ENCODE data around the gene SNTA1. TPM values are rescaled to one million over a fixed set of nuclear protein-coding genes. Genes with fewer than 3 reads are reported as not detected.

Gene SNTA1
- total RNA-seq, 1 experiment from 2014 or later = 9.9 TPM

DNA sequence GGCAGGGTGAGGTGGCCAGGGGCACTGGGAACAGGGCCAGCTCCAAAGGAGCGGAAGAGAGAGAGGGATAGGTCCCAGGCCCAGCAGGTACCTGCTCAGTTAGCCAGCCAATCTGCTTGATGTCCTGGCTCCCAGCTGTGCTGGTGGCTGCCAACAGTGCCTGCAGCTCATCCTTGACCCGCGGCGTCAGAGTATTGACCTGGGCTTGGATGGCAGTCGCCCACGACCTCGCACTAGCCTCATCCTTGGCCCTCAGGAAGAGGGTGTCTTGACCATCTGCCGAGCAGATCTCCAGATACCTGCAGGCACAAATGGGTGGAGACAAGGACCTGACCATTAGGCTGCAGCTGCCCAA, 31.1 kb downstream of the SNTA1 start:
- Histone ChIP-seq H3K4me2 (ENCODE audit: insufficient read depth, insufficient read length, low read length) (no peak overlapping the region), H2AK5ac (ENCODE audit: insufficient read length, low read length) (no peak overlapping the region), H3K27me3 (ENCODE audit: insufficient read depth, low read length) (no peaks in the 10 kb centered on the region), H3K79me1 (ENCODE audit: insufficient read depth, low read depth, low read length, poor library complexity, severe bottlenecking) (no peaks in the 10 kb centered on the region), H2BK20ac (ENCODE audit: low read depth, low read length, poor library complexity, severe bottlenecking) (no peak overlapping the region), H3K4me1 (ENCODE audit: insufficient read depth, low read length) (no peaks in the 10 kb centered on the region), H4K8ac (replicated peaks; ENCODE audit: insufficient read length, low read depth, low read length) (no peak overlapping the region), H3K23me2 (ENCODE audit: insufficient read length, low read depth, low read length, poor library complexity, severe bottlenecking) (no peaks in the 10 kb centered on the region), H3K27ac (ENCODE audit: insufficient read length, low read depth, low read length) (no peak overlapping the region), H3K23ac (ENCODE audit: insufficient read length, low read depth, low read length) (no peak overlapping the region), H3K56ac (ENCODE audit: insufficient read length, low read depth, low read length) (no peak overlapping the region), H3K4ac (ENCODE audit: low read depth, low read length) (no peak overlapping the region), H2BK15ac (ENCODE audit: low read depth, low read length) (no peak overlapping the region), H3T11ph (ENCODE audit: low read length) (no peak overlapping the region), H3K79me2 (ENCODE audit: insufficient read depth, low read length) (no peaks in the 10 kb centered on the region), H3K9ac (ENCODE audit: extremely low read depth, insufficient read length, low read length) (no peak overlapping the region), H3K14ac (ENCODE audit: insufficient read depth, low read length) (no peak overlapping the region), H2BK12ac (ENCODE audit: insufficient read length, low read depth, low read length) (no peak overlapping the region), H4K91ac (ENCODE audit: insufficient read length, low read depth, low read length) (no peak overlapping the region), H4K5ac (ENCODE audit: insufficient read length, low read depth, low read length) (no peak overlapping the region), H4K20me1 (ENCODE audit: control insufficient read depth, insufficient read depth, insufficient read length) (no peaks in the 10 kb centered on the region), H3K9me3 (ENCODE audit: control insufficient read depth, low read depth, low read length) (no peaks in the 10 kb centered on the region), H3K18ac (ENCODE audit: insufficient read length, low read depth, low read length) (no peak overlapping the region), H2AFZ (ENCODE audit: low read length) (no peak overlapping the region), H2BK120ac (ENCODE audit: low read depth, low read length, poor library complexity, severe bottlenecking) (no peak overlapping the region), H2BK5ac (ENCODE audit: insufficient read length, low read length) (no peak overlapping the region)
- Mint-ChIP-seq H3K4me3 (no peak overlapping the region), H3K9me3 (no peaks in the 10 kb centered on the region), H3K27me3 (ENCODE audit: low read depth) (no peaks in the 10 kb centered on the region), H3K4me1 (0 out of 4 replicates have a peak, but pooled peaks cover 0 to 3% of the 10 kb centered on the region in 2 experiments), H3K27ac (no peak overlapping the region), H3K36me3 (ENCODE audit: insufficient read depth in 1 of 3, low read depth in 3 of 3) (peaks cover 0 to 12% (median 4%) of the 10 kb centered on the region in 3 experiments; a peak in 3 of 7 replicates)
- TF ChIP-seq, protein P1, sequence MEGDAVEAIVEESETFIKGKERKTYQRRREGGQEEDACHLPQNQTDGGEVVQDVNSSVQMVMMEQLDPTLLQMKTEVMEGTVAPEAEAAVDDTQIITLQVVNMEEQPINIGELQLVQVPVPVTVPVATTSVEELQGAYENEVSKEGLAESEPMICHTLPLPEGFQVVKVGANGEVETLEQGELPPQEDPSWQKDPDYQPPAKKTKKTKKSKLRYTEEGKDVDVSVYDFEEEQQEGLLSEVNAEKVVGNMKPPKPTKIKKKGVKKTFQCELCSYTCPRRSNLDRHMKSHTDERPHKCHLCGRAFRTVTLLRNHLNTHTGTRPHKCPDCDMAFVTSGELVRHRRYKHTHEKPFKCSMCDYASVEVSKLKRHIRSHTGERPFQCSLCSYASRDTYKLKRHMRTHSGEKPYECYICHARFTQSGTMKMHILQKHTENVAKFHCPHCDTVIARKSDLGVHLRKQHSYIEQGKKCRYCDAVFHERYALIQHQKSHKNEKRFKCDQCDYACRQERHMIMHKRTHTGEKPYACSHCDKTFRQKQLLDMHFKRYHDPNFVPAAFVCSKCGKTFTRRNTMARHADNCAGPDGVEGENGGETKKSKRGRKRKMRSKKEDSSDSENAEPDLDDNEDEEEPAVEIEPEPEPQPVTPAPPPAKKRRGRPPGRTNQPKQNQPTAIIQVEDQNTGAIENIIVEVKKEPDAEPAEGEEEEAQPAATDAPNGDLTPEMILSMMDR (conservative IDR thresholded peaks at IDR 0.05) = no peak
- WGBS (ENCODE audit: extremely low coverage, insufficient read length, low lambda C conversion rate) = no CpG with 5 or more reads among the region's 8 CpGs
- DNase-seq = no peak

Data from H9 (cell line).